ENCODE measurements around the gene CRADD.

GRCh38 chr12:93918262-93918661, 241.1 kb downstream of the CRADD start:
- TF ChIP-seq POLR2A (IDR thresholded peaks at IDR 0.05) (no peak), CTCF (IDR thresholded peaks at IDR 0.05 in 4 of 5, conservative IDR thresholded peaks at IDR 0.05 in 1 of 5) (no peak)

Measured in gastrocnemius medialis (tissue), 4 donors.